Inflammatory macrophage treated with lipopolysaccharide for 1 hour (primary cell): ENCODE measurements around the gene PRPS1.
A peak's percentile ranks its signal among the peaks of the same experiment; 100 is the strongest.
"Not testable (repeated sequence)": the region's sequence is repeated elsewhere in the genome, so short reads cannot be mapped to it uniquely, and the experiment has no call there.

Source experiments
- DNase-seq, 2 donors: peaks; one replicate each; pipeline ENCODE4 v3.0.0-alpha.2; 2020 to 2022

Gene PRPS1

DNA sequence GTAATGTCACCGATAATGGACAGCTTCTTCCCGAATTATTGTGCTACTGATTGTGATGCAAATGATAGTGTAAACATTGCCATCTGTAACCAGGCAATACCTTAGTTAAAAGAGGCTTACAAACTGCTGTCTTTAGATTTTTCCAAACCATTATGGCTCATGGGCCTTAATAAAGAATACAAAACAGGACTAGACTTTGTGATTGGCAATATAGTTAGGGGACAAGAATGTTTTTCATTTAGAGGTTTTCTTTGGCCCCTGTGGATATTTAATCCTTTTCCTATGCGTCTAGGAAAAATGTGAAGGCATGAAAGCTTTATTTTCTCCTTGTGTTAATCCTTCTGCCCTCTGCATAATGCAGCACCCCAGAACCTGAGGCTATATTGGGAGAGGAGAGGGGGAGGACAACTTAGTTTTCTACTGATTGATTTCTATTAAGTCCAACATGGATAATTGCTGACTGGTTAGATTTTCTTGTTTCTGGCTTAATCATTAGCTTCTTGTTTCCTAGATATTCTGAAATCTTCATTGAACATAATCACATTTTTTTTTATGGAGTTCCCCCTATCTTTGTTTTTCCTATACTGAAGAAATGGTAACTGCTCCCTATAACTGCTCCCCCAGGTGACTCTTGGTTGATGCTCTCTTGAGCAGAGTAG lies 1.9 kb downstream of the PRPS1 start:
- no peak for DNase-seq

DNA sequence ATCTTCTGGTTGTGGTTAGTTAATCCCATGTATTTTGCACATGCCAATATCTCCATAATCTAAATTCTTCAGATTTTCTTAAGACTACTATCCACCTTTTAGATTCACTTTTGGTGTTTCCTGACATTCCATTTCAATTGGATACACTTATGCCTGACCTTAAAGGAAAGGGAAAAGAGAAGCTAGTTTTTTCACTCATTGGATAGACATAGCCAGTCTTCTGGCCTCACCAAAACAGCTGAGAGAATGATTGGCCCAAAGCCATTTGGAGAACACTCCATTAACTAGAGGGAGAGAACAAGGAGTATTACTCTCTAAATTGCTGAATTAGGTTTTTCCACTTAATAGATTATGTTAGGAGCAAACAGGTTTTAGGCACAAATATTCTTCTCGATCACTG lies 4.0 kb downstream of the PRPS1 start:
- DNase-seq = no peak

DNA sequence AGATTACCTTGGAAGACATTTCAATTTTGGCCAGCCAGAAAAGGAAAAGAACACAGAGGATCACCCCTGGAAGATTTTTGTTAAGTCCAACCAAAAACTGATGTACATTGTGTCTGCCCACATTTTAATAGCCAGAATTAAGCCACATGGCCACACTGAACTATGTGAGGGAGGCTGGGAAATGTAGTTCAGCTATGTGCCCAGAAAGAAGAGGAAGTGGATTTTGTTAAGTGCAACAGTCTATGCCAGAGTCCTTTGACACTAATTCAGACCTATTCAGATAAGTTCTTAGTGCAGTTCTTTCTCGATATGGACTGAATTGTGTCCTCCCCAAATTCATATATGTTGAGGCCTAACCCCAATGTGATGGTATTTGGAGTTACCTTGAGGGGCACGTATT lies 18.4 kb downstream of the PRPS1 start:
- peak; percentile 5 to 10 for DNase-seq

DNA sequence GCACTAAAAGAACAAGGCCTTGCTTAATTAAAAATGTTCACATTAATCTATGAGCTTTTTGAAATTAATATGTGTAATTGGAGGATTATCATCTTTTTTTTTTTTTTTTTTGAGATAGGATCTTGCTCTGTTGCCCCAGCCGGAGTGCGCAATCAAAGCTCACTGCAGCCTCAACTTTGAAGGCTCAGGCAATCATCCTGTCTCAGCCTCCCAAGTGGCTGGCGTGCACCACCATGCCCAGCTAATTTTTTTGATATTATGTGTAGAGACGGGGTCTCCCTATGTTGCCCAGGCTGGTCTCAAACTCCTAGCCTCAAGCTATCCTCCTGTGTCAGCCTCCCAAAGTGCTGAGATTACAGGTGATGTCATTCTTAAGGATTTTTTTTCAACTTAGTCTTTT lies 20.0 kb downstream of the PRPS1 start:
- DNase-seq = no peak

DNA sequence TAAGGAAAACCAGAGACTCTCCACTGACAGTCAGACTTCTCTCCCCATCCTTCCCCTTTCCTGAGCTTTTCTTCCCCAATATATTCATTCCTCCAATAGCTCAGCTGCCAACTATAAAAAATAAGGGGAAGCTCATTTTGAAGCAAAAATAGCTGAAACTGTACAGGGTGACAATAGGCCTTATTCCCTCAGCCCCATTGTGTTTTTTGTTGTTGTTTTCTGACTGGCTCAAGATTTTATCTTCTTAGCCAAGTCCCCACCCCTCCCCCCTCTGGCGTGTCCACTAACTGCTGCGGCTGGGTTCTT lies 26.2 kb downstream of the PRPS1 start:
- peak in 1 of 2 donors; percentile 16 for DNase-seq

DNA sequence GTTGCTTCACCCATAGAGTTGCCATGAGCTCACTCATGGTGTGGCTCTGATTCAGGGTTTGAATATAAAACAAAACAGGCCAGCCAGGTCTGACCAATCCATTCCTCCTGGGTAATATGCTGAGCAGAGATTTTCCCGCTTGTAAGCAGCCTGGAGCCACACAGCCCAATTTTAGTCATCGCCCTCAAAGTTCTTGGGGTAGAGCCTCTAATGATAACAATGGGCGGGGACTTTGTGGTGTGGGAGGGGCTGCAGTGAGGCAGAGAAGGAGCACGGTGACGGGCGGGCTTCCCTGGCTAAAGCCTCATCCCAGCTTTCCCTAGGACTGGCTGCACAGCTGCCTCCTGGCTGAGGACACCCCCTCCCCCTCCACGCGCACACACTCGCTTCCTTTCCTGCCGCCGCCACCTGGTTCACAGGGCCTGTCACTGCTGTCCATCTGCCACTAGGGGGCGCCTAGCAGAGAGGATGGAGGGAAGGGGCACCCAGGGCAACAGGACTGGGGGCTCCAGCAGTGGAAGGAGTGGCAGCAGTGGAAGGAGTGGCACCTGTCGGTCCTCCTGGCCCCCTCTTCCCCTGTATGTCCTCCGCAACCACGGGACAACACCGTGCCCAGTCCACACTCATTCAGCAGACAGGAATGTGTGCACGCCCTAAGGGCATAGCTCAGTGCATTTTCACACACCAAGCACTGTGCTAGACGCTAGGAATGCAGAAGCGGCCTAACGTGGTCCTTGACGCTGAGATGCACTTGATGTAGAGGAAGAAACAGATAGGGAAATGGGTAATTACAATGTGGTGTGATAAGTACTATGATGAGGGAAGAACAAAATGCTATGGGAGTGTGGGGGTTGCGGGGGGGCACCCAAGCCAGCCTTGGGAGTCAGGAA lies 26.8 kb downstream of the PRPS1 start:
- DNase-seq = peak; percentile 13 to 30

DNA sequence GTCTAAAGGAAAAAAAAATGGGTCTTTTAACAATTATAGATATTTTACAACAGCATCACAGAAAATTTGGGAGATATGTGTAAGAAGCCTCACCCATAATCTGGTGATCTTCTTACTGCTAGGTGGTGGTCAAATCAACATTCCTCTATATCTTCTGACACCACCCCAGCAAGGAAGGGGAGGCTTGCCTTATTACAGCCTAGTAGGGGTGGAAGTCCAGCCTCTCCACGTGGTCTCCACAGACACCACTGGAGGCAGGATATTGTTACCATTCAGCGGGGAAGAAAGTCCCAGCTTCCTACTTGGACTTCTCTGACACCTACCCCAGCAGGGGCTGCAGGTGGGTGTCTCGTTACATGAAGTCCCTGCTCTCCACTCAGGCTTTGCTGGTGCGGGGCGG lies 28.7 kb downstream of the PRPS1 start:
- no peak for DNase-seq

DNA sequence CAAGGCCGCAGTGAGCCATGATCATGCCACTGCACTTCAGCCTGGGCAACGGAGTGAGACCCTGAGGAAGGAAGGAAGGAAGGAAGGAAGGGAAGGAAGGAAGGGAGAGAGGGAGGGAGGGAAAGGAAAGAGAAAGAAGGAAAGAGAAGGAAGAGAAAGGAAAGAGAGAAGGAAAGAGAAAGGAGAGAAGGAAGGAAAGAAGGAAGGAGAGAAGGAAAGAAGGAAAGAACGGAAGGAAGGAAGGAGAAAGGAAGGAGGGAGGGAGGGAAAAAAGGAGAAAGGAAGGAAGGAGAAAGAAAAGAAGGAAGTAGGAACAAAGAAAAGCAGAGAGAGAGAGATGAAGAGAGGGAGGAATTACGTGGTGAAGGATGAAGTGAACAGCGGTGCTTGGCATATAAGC lies 30.4 kb downstream of the PRPS1 start:
- no peak for DNase-seq

DNA sequence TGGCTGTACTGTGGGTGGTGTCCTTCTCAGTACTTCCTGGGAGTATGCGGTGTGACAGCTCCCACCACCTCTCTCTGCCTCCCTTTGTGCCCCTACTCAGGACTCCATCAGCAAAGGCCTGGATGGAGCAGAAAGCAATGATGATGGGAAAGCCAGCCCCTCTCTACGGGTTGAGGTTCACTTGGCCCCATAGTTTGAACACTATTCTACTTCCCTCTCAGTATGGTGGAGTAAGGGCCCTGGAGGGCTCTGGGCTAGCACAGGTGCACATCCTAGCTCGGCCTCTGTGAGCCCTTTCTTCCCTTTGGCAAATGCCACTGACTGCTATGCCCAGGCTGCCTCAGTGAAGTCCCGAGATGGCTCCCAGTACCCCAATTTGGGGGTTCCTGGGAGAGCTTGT lies 31.0 kb downstream of the PRPS1 start:
- no peak for DNase-seq

DNA sequence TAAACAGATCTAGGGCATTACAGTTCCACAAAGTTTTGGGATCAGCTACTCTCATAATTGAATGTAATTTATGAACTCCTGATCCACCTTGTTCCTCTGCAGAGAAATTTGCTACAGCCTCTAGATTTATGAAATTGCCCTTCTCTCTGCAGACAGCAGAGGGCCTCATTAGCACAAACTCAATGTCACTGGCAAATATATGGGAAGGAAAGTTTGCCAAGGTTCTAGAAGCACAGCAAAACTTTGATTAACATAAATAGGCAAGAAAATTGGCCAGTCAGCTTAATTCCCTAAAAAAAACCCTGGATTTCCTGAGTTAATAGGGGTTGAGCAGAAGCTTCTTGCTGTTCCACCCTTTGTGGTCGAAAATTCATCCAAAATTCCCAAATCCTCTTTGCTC lies 31.5 kb downstream of the PRPS1 start:
- DNase-seq = peak; percentile 22 to 37

DNA sequence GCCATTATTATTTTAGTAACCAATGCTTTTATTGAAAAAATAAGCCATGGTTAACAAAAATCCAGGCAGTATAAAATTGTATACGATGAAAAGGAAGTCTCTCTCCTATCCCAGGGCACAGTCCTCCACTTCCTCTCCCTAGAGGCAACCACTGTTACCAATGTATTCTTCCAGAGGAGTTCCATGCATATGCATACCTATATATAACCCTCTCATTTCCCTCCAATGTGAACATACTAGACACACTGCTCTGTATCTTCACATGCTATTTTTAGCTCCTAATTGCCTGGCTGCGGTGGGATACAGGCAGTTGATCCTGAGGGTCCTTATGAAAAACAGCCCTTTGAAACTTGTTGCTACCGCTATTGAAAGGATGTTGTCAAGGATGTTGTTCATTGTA lies 33.8 kb downstream of the PRPS1 start:
- no peak for DNase-seq

DNA sequence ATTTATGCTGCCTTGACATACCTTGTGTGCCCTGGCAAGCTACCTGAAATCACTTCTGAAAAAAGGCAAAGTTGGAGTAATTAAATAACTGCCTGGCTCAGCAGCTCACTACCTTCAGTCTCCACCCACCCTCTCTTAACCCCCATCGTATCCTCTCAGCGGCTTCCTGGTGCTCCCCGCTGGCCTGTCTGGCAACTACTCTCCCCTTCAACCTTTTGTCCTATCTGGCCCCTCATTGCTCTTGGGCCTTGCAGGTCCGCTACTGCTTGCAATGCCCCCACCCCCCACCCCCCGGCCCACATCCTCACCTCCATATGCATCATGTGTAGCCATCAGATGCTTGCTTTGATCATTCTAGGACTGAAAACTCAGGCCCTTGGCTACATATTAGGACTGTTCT lies 34.5 kb downstream of the PRPS1 start:
- no peak for DNase-seq

DNA sequence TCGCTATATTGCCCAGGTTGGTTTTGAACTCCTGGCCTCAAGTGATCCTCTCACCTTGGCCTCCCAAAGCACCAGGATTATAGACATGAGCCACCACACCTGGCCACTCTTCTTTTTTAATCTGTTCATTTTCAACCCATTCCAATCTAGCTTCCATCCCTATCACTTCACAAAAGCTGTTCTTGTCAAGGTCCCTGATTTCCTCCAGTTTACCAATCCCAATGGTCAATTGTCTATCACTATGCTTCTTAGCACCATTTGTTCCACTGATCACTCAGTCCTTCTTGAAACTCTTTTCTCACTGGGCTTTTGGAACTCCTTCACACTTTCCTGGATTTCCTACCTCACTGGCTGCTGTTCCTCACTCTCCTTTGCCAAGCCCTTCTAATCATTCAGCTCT lies 38.6 kb downstream of the PRPS1 start:
- no peak for DNase-seq

DNA sequence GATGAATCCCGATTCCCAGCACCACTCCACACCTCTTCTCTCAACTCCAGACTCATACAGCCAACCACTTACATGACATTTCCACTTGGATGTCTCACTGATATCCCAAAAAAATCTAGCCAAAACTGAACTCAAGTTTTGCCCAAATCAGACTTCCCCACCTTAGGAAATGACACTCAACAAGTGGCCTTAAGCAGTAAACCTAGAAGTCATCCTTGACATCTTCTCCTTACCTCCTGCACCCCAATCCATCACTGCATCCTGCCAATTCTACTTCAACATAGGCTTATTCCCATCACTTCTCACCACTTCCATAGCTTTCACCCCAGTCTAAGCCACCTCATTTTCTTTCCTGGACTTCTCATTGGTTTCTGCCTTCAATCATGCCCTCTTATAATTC lies 39.1 kb downstream of the PRPS1 start:
- no peak for DNase-seq

DNA sequence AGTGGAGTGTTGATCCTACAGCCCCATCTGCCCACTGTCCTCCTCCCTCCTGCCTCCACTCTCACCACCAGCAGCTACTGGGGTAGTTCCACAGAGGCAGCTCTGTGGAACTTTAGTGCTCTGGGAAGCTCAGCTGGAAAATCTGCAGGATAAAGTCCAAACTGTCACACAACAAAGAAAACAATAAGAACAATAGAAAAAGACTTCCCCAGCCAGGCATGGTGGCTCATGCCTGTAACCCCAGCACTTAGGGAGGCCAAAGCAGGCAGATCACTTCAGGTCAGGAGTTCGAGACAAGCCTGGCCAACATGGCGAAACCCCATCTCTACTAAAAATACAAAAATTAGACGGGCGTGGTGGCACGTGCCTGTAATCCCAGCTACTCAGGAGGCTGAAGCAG lies 40.4 kb downstream of the PRPS1 start:
- DNase-seq = not testable (repeated sequence)

DNA sequence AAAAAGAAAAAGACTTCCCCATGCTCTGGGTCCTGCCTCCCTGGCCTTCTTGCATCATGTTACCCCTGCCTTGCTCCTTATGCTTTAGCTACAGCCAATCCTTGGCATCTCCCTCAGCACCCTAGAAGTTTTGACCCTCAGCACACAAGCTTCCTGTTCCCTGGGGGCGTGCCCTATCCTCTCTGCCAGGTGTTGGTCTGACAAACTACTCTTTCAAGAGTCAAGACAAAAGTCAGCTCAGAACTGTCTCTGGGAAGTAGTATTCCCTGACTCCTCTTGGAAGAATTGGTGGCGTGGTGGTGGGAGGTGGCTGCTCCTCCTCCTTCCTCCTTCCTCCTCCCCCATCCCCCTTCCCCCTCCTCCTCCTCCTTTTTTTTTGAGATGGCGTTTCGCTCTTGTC lies 41.0 kb downstream of the PRPS1 start:
- no peak for DNase-seq

DNA sequence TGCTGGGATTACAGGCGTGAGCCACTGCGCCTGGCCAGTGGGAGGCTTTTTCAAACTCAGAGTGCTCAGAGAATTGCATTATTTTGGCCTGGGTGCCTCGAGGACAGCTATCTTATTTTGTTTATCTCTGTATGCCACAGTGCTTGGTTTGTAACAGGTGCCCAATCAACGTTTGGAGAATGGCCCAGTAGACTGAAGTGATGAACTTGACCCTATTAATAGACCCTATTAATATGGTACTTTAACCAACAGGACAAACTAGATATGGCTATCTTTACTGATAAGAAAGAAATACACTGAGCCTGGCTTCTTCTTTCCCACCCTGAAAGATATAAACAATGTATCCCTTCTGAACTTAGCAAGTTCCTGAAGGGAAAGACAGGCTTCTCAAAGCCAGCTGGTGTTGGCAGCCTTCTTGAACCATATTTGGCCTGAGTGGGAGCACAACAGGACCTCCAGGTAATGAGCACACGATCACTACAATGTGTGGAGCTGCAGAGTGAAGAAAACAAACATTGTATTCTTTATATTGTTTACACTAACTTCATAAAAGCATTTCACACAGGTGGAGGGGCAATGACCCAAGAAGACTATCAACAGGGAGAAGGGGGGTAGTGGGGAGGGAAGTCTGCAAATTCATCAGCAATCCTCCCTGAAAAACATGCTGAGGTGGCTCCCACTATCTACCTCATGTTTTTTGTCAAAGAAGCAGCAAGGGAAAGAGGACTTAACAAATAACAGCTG lies 41.7 kb downstream of the PRPS1 start:
- DNase-seq = no peak

DNA sequence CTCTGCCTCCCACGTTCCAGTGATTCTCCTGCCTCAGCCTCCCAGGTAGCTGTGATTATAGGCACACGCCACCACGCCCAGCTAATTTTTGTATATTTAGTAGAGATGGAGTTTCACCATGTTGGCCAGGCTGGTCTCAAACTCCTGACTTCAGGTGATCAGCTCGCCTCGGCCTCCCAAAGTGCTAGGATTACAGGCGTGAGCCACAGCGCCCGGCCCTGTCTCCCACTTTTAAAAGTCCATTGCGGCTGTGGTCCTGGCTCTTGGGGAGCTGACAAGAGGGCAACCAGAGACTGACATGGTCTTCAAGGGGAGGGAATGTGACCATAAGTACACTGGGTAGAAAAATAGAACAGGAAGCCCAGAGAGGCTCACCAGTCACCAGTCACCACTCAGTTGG lies 42.9 kb downstream of the PRPS1 start:
- not testable (repeated sequence) for DNase-seq

DNA sequence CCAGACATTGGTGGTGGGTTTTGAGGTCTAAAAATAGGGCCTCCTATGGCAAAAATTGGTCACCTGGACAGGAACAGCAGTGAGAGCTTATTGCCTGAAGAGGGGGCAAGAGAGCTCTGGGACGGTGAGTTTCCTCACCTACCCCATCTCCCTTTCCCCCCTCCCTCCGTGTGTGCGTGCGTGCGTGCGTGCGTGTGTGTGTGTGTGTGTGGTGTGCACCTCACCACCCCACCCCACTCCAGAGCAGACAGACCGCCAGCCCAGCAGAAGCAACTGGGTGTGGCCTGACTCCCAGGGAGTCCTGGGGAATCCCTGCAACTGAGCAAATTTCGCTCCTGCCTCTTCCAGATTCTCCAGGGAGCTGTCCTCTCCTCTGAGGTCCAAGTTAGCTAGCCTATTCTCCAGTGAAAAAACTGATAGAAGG lies 44.7 kb downstream of the PRPS1 start:
- no peak for DNase-seq

DNA sequence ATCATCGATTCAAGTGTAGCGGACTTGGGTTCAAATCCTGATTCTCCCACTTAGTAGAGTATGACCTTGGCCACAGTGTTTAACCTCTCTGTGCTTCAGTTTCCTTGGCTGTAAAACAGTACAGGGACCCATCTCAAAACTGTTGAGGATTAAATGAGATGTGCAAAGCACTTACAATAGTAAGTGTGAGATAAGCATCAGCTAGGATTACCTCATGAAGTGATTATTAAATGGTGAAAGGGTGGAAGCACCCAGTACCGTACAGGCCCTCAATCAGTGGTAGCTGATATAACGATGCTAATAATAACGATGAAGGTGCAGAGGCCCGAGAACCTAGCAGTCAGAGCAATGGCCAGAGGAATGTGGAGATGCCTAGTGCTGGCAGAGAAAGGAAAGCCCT lies 45.1 kb downstream of the PRPS1 start:
- no peak for DNase-seq

DNA sequence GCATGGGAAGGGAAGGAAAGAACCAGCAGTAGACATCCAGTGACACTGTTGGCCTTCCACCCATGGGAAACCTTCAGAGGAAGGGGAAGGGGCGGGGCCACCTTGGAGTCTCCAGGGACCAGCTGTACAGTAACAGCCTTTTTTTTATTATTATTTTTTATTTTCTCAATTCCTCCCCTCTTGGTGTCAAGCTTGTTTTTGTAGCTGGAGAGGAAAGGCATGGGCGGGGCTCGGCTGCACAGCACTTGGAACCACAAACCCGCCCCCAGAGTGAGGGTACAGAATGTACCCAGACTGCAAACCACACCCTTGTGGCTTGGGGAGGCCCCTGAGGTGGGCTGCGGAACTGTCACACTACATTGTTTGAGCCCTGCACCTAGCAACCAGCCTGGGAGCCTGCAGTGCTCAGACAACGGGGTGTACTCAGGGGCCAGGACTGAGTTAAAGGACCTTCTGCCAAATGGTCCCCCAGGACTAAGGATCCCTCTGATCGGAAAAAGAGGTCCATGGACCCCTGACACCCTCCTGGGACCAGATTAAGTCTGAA lies 45.7 kb downstream of the PRPS1 start:
- DNase-seq = peak; percentile 29 to 60

DNA sequence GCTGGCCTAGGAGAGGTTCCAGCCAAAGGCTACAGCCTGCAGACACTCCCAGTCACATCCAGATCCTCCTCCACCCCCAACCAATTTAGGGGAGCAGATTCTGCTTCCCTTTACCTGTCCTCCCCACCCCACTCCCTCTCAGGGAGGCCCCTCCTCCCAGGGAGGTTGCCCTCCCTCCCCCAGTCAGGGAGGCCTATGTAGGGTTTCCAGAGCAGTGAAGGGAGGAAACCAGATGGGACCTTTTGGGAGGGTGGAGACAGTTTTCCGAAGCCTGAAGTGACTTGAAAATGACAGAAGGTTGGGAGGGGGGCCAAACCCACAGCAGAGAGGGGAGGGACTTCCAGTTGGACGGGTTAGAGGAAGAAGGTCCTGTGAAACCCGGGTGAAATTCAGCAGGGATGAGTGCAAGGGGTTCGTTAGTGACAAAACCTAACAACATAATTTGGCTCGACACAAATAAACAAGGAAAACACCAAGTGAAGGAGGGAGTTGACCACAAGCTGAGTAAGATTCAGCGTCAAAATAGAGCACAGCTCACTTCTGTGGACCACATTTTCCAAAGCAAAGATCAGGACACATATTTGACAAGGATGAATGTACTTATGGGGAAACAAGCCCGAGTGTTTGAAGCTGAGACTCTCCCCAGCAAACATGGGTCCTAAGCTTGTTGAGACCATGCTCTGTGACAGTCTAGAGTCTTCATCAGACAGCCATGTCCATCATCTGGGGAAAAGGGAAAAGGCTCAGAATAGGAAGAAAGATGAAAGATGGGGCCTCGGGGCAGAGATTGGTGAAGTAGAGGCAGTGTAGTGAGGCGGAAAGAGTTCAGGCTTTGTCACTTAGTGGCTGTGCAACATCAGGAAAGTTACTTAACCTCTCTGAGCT lies 46.4 kb downstream of the PRPS1 start:
- DNase-seq = peak in 1 of 2 donors; percentile 22

DNA sequence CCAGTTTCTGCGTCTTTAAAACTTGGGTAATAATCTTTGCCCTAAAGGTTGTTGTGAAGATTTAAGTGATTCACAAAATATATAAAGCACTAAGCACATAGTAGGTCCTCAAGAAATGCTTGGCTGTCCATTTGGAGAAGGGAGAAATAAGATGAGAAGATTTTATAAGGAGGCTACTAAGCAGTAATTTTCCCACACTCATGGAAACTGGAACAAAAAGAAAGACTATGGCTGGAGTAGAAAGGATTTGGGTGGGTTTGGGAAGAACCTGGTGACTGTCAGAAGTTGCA lies 47.0 kb downstream of the PRPS1 start:
- DNase-seq = no peak
